ENCODE data around the gene CEP44. TPM values are rescaled to one million over a fixed set of nuclear protein-coding genes. Genes with fewer than 3 reads are reported as not detected.
A peak's percentile ranks its signal among the peaks of the same experiment; 100 is the strongest.

CEP44 gene
- total and polyA plus RNA-seq, 9 donors, result 9.7 to 18.6 (median 12.8) TPM

GRCh38 chr4:174317531-174317930 is 33.8 kb downstream of the CEP44 start:
- Histone ChIP-seq H3K27ac (ENCODE audit: low read length) (no peak overlapping the region), H3K27me3 (ENCODE audit: control insufficient read depth, insufficient read depth, low read length) (no peaks in the 10 kb centered on the region), H3K36me3 (ENCODE audit: control insufficient read depth, insufficient read depth, low read length) (no peaks in the 10 kb centered on the region), H3K4me3 (ENCODE audit: low read length) (no peak overlapping the region), H3K9me3 (replicated peaks; ENCODE audit: control insufficient read depth, low read depth, low read length) (no peaks in the 10 kb centered on the region), H3K4me1 (ENCODE audit: control insufficient read depth, insufficient read depth, low read length) (no peaks in the 10 kb centered on the region)
- peak; percentile 9 for DNase-seq

- H3K27ac ChIP-seq (ENCODE audit: low read length), result no peak overlapping the region
- no peaks in the 10 kb centered on the region for H3K4me1 ChIP-seq (ENCODE audit: control insufficient read depth, insufficient read depth, low read length)
- 80% methylated on average over 2 of the region's 8 CpGs for WGBS (ENCODE audit: insufficient coverage)
Observed at GRCh38 chr4:174318829-174319764, 35.4 kb downstream of the CEP44 start.

DNA sequence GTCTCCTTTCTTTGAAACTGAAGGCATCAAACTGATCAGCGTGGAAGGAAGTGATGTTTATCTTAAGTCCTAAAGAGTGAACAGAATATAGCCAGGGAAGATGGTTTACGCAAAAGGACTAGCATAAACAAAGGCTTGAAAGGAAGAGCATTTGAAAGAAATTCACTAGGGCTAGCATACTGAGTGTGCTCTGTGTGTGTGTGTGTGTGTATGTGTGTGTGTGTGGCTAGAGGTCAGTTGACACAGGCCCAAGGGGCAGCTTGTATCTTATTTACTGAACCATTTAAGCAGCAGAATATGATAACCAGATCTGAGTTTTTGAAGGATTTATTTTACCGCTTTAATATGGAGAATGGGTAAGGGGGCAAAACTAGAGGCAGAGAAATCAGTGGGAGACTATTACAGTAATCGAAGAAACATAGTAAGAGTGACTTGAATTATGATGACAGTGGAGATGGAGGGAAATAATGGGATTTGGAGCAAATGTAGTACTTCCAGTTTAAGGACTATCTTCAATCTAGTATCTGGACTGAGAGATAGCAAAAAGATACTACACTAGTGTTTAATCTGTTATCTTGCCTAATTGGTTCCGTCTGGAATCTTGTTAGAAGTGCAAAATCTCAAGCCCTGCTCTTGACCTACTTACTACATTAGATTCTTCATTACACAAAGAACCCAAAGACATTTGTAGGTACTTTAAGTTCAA is 36.9 kb downstream of the CEP44 start:
- Histone ChIP-seq H3K4me1 (ENCODE audit: control insufficient read depth, insufficient read depth, low read length) (no peaks in the 10 kb centered on the region), H3K4me3 (ENCODE audit: low read length) (no peak overlapping the region), H3K9me3 (replicated peaks; ENCODE audit: control insufficient read depth, low read depth, low read length) (no peaks in the 10 kb centered on the region), H3K36me3 (ENCODE audit: control insufficient read depth, insufficient read depth, low read length) (no peaks in the 10 kb centered on the region), H3K27ac (ENCODE audit: low read length) (no peak overlapping the region), H3K27me3 (ENCODE audit: control insufficient read depth, insufficient read depth, low read length) (no peaks in the 10 kb centered on the region)
- 95% methylated on average over 3 of the region's 5 CpGs for WGBS (ENCODE audit: insufficient coverage)
- no peak for DNase-seq

More at GRCh38 chr4:174318829-174319764, 35.4 kb downstream of the CEP44 start:
- H3K4me3 ChIP-seq (ENCODE audit: low read length), result no peak overlapping the region
- H3K27me3 ChIP-seq (ENCODE audit: control insufficient read depth, insufficient read depth, low read length), result no peaks in the 10 kb centered on the region
- H3K9me3 ChIP-seq (replicated peaks; ENCODE audit: control insufficient read depth, low read depth, low read length), result no peaks in the 10 kb centered on the region
- no peaks in the 10 kb centered on the region for H3K36me3 ChIP-seq (ENCODE audit: control insufficient read depth, insufficient read depth, low read length)
- peak; percentile 32 for DNase-seq

GRCh38 chr4:174324236-174324635 is 40.5 kb downstream of the CEP44 start:
- no peaks in the 10 kb centered on the region for H3K36me3 ChIP-seq (ENCODE audit: control insufficient read depth, insufficient read depth, low read length)
- H3K4me3 ChIP-seq (ENCODE audit: low read length), result no peak overlapping the region
- no peak for DNase-seq
- no peaks in the 10 kb centered on the region for H3K4me1 ChIP-seq (ENCODE audit: control insufficient read depth, insufficient read depth, low read length)
- H3K27me3 ChIP-seq (ENCODE audit: control insufficient read depth, insufficient read depth, low read length), result no peaks in the 10 kb centered on the region
- no peak overlapping the region for H3K27ac ChIP-seq (ENCODE audit: low read length)
- no CpG with 5 or more reads among the region's 1 CpG for WGBS (ENCODE audit: insufficient coverage)
- H3K9me3 ChIP-seq (replicated peaks; ENCODE audit: control insufficient read depth, low read depth, low read length), result no peaks in the 10 kb centered on the region

- no peaks in the 10 kb centered on the region for H3K36me3 ChIP-seq (ENCODE audit: control insufficient read depth, insufficient read depth, low read length)
- no peaks in the 10 kb centered on the region for H3K9me3 ChIP-seq (replicated peaks; ENCODE audit: control insufficient read depth, low read depth, low read length)
- H3K27me3 ChIP-seq (ENCODE audit: control insufficient read depth, insufficient read depth, low read length), result no peaks in the 10 kb centered on the region
- H3K4me1 ChIP-seq (ENCODE audit: control insufficient read depth, insufficient read depth, low read length), result no peaks in the 10 kb centered on the region
- DNase-seq, result no peak
- H3K27ac ChIP-seq (ENCODE audit: low read length), result no peak overlapping the region
- no peak overlapping the region for H3K4me3 ChIP-seq (ENCODE audit: low read length)
- no CpG with 5 or more reads among the region's 2 CpGs for WGBS (ENCODE audit: insufficient coverage)
Observed at GRCh38 chr4:174324725-174325124, 41.0 kb downstream of the CEP44 start.

- Histone ChIP-seq H3K4me1 (ENCODE audit: control insufficient read depth, insufficient read depth, low read length) (no peaks in the 10 kb centered on the region), H3K9me3 (replicated peaks; ENCODE audit: control insufficient read depth, low read depth, low read length) (no peaks in the 10 kb centered on the region), H3K27ac (ENCODE audit: low read length) (no peak overlapping the region), H3K36me3 (ENCODE audit: control insufficient read depth, insufficient read depth, low read length) (no peaks in the 10 kb centered on the region), H3K4me3 (ENCODE audit: low read length) (no peak overlapping the region), H3K27me3 (ENCODE audit: control insufficient read depth, insufficient read depth, low read length) (no peaks in the 10 kb centered on the region)
- WGBS (ENCODE audit: insufficient coverage), result no CpG with 5 or more reads among the region's 4 CpGs
- DNase-seq, result no peak
Observed at GRCh38 chr4:174332741-174333493, 49.2 kb downstream of the CEP44 start.

DNA sequence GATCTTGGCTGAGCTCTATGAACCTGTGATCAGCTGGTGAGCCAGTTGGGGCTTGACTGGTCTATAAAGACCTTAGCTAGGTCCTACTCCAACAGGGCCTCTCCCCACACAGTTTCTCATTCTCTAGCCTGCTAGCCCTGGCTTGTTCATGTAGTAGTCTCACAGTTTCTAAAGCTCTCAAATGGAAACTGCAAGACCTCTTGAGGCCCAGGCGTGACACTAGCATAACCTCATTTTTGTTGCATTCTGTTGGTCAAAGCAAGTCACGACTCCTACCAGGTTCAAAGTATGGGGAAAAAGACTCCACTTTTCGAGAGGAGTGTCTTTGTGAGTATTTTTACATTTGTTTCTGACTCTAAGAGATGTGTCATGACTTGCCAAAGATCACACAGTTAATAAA is 50.9 kb downstream of the CEP44 start:
- Histone ChIP-seq H3K27ac (ENCODE audit: low read length) (no peak overlapping the region), H3K4me1 (ENCODE audit: control insufficient read depth, insufficient read depth, low read length) (no peaks in the 10 kb centered on the region), H3K9me3 (replicated peaks; ENCODE audit: control insufficient read depth, low read depth, low read length) (no peaks in the 10 kb centered on the region), H3K4me3 (ENCODE audit: low read length) (no peak overlapping the region), H3K27me3 (ENCODE audit: control insufficient read depth, insufficient read depth, low read length) (no peaks in the 10 kb centered on the region), H3K36me3 (ENCODE audit: control insufficient read depth, insufficient read depth, low read length) (no peaks in the 10 kb centered on the region)
- 100% methylated on average over 1 of the region's 3 CpGs for WGBS (ENCODE audit: insufficient coverage)
- no peak for DNase-seq

DNA sequence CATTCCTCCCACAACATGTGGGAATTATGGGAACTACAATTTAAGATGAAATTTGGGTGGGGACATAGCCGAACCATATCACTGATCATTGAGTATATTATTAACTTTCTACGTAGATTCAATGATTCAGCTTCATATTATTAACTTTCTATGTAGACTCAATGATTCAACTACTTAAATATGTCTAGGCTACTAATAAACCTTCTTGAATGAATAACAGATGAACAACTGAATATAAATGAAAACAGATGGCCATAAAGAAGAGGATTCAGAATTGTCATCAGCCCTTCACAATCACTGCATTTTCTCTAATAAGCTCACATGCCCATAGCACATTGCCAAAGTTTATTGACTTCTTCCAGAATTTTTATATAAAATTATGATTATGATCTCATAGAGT is 57.0 kb downstream of the CEP44 start:
- H3K4me1 ChIP-seq (ENCODE audit: control insufficient read depth, insufficient read depth, low read length), result no peaks in the 10 kb centered on the region
- H3K27me3 ChIP-seq (ENCODE audit: control insufficient read depth, insufficient read depth, low read length), result no peaks in the 10 kb centered on the region
- no peak overlapping the region for H3K4me3 ChIP-seq (ENCODE audit: low read length)
- no peaks in the 10 kb centered on the region for H3K9me3 ChIP-seq (replicated peaks; ENCODE audit: control insufficient read depth, low read depth, low read length)
- no CpG with 5 or more reads among the region's 2 CpGs for WGBS (ENCODE audit: insufficient coverage)
- H3K36me3 ChIP-seq (ENCODE audit: control insufficient read depth, insufficient read depth, low read length), result no peaks in the 10 kb centered on the region
- peak; percentile 59 for DNase-seq
- no peak overlapping the region for H3K27ac ChIP-seq (ENCODE audit: low read length)

- DNase-seq, result no peak
- Histone ChIP-seq H3K4me1 (ENCODE audit: control insufficient read depth, insufficient read depth, low read length) (no peaks in the 10 kb centered on the region), H3K36me3 (ENCODE audit: control insufficient read depth, insufficient read depth, low read length) (no peaks in the 10 kb centered on the region), H3K9me3 (replicated peaks; ENCODE audit: control insufficient read depth, low read depth, low read length) (no peaks in the 10 kb centered on the region), H3K27ac (ENCODE audit: low read length) (no peak overlapping the region), H3K4me3 (ENCODE audit: low read length) (no peak overlapping the region), H3K27me3 (ENCODE audit: control insufficient read depth, insufficient read depth, low read length) (no peaks in the 10 kb centered on the region)
- WGBS (ENCODE audit: insufficient coverage), result 100% methylated on average over 1 of the region's 1 CpG
Observed at GRCh38 chr4:174349156-174349555, 65.4 kb downstream of the CEP44 start.

All from muscle of leg (tissue), 11 donors.